DLD1 (cell line): ENCODE data around the gene NXN.
"Not testable (repeated sequence)": the region's sequence is repeated elsewhere in the genome, so short reads cannot be mapped to it uniquely, and the experiment has no call there.

Experiments used
- in situ Hi-C: cut with HindIII; loops from 2 replicates; pipeline ENCODE4 v1.10.0; 2017; ENCODE audit warnings: low sequenced_read_pairs

Gene NXN

GRCh38 chr17:789931-790873 lies 189.4 kb downstream of the NXN start:
- in situ Hi-C loops, result loop anchor here (25.0 kb wide), 1 partner anchor 197 kb away; the partner anchor contains the start of genes NXN and TIMM22

DNA sequence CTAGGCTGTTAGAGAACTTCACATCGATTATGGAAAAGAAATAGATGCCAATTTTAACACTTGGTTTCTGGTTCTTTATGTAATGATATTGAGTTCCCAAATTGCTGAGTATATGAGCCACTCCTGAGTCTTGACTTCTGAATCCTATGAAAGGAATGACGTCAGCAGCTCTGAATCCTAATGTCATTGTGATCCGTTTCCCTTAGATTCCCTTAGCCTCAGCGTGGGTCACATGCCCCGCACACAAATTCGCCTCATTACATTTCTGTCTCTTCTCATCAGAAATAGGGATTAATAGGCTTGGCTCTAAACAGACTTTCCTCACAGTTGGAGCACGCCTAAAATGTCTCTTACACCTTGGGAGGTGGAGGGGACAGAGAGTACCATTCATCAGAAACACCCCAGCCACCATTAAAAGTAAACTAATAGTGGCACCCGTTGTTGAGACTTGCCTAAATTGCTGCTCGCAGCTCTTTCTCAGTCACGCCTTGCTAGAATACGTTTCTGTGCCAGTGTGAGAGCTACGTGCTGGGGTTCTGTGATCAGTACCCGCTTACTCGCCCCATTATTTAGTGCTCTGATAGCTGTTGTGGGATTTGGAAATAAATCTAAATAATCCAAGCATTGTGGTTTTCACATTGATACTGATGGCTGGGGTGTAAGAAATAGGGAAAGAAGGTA lies 190.3 kb downstream of the NXN start:
- in situ Hi-C loops, result loop anchor here (25.0 kb wide), 1 partner anchor 198 kb away; the partner anchor contains the start of genes NXN and TIMM22

- in situ Hi-C loops, result loop anchor here (25.0 kb wide), 1 partner anchor 199 kb away; the partner anchor contains the start of genes NXN and TIMM22
Measured at GRCh38 chr17:788551-788950, 191.0 kb downstream of the NXN start.

DNA sequence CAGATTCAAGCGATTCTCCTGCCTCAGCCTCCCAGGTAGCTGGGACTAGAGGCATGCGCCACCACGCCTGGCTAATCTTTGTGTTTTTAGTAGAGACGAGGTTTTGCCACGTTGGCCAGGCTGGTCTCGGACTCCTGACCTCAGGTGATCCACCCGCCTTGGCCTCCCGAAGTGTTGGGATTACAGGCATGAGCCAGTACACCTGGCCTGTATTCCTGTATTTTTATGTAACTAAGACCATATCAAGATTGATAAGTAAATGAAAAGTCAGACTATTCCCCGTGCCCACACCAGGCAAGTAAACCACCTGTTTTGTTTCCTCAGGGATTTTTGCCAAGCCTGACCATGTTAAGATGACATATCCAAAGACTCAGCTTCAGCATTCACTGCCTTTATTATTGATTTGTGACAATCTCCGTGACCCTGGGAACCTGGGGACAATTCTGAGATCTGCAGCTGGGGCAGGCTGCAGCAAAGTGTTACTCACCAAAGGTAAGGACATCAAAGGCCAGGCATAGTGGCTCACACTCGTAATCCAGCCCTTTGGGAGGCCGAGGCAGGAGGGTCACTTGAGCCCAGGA lies 191.8 kb downstream of the NXN start:
- in situ Hi-C loops, result loop anchor here (25.0 kb wide), 1 partner anchor 200 kb away; the partner anchor contains the start of genes NXN and TIMM22

GRCh38 chr17:785901-786300 lies 193.7 kb downstream of the NXN start:
- in situ Hi-C loops, result loop anchor here (25.0 kb wide), 1 partner anchor 201 kb away; the partner anchor contains the start of genes NXN and TIMM22

DNA sequence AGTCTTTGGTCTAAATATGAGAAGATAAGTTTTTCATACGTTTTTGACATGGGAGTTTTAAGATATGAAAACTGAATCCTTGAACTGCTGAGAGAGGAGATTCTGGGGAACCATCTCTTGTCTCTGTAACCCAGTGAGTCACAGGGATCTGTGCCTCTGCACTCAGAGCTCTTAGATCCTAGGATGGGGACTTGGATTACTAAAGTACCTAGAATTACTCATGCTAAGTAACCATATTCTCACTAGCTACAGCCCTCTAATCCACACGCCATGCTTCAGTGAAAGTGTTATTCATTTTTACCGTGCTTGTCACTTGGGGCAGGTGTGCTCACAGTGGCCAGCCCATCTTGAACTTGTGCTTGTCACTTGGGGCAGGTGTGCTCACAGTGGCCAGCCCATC lies 195.4 kb downstream of the NXN start:
- in situ Hi-C loops, result loop anchor here (25.0 kb wide), 1 partner anchor 203 kb away; the partner anchor contains the start of genes NXN and TIMM22

DNA sequence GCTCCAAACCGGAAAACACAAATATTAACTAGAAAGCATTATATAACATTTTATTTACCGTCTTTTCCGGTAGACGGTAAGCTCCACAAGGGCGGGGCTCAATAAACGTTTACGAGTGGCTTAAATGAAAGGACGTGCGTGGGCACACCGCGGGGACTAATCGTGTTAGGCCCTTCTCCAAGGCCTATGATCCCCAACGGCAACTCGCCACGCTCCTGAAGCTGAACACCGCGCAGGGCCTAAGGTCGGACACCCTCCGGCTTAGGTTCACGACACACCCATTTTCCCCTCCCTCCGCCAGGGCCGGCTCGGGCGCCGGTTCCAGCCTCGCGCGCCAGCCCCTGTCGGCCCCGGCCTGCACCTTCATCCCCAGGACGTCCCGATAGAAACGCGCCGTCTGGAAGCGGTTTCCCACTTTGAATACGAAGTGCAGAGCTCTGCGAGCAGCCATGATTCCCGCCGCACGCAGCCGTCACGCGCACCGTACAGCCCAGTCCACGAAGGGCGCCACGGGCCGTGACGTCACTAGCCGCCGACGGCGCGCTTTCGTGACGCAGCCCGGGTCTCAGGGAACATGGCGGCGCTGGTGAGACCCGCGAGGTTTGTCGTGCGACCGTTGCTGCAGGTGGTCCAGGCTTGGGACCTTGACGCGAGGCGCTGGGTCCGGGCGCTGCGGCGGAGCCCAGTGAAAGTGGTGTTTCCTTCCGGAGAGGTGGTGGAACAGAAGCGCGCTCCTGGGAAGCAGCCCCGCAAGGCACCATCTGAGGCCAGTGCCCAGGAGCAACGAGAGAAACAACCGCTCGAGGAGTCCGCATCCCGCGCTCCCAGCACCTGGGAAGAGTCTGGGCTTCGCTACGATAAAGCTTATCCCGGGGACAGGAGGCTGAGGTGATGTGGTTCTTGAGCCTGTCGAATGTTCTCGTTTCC lies 197.5 kb downstream of the NXN start, which contains the start of the genes GLOD4 and MRM3:
GLOD4 (minus strand) TSS at position 476 of the 927 bp plus-strand sequence; CDS start at position 451, 25 bp downstream.
MRM3 (plus strand) TSS at position 549 of the 927 bp plus-strand sequence; CDS start at position 575, 26 bp downstream.
- in situ Hi-C loops, result loop anchor here (25.0 kb wide), 1 partner anchor 205 kb away; the partner anchor contains the start of genes NXN and TIMM22

GRCh38 chr17:778096-778495 lies 201.5 kb downstream of the NXN start:
- in situ Hi-C loops, result loop anchor here (10.0 to 25.0 kb wide), 2 partner anchors 173 to 209 kb away; partner anchors contain the start of genes NXN and TIMM22

DNA sequence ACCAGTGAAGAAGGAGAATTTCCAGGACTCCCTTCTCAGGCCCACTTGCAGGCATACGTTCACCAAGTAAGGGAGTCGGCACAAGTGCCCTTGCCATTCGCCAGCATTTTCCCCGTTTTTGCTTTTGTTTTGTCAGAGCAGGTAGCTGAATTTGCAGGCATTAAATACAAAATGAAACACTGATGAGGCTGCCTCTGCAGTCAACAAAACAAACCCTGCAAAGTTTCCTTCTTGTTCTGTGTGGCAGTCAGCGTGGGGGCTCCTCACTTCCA lies 205.3 kb downstream of the NXN start:
- in situ Hi-C loops, result loop anchor here (10.0 kb wide), 1 partner anchor 169 kb away; no protein-coding TSS in a partner anchor

DNA sequence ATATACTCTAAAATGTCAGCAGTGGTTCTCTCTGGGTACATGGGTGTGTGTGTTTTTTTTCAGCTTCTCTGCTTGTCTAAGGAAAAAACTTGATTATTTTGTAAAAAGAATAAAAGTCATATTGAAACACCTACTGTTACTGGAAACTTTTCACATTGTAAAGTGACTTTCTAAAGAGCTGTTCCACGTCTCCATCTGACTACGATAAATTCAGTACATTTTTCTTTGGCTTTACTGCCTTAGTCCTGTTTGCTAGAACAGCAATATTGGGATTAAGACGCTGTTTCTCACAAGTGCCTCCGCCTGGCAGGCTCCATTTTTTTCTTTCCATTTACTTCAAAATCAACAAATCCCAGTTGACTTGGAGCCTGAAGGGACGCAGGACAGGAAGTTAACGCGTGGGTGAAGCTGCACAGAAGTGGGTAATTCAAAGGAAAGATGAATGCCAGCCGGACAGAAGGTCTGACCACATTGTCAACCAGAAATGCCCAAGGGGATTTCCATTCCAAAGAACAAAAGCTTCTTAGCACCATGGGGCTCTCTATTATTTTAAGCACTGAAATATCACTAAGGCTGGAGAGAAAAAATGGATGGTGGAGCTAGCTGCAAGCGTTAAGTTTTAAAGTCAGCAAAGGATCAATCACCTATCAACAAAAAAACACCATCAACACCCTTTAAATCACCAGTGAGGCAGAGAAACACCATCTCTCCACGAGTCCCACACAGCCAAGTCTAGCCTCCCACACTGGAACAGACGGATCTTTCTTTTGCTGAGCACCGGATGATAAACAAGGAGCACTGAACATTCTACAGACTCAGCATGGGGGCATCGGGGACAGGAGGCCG lies 205.9 kb downstream of the NXN start:
- in situ Hi-C loops, result loop anchor here (10.0 kb wide), 1 partner anchor 169 kb away; no protein-coding TSS in a partner anchor

DNA sequence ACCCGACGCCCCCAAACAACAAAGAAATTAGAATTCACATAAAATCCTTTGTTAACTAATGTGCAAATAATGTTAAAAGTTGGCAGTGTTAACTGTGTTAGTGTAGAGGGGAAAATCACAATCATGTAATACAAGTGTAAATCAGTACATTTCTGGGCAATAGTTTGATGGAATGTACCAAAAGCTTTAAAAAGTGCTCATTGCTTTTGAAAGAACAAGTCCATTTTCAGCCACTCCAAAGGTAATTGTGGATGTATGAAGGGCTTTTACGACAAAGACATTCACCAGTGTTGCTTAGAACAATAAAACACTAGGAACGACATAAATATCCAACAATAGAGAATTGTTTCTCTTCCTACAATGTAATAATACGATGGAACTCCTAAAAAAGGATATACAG lies 206.6 kb downstream of the NXN start:
- in situ Hi-C loops, result loop anchor here (10.0 kb wide), 1 partner anchor 168 kb away; no protein-coding TSS in a partner anchor

DNA sequence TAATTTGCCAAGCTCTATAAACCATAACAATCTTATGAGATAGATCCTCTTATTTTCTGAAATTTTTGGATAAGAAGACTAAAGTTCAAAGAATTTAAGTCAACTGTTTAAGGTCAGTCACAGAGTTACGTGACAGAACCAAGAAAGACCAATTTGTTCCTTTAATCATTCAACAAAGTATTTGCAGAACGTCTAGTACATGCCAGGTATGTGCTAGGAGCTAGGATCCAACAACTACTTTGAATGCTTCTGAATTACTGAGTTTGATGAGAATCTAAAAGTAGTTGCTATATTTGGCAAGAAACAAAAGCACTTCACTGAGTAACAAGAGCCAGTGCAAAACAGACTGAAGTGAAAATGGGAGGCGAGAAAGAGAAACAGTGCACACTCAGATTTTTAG lies 212.5 kb downstream of the NXN start:
- in situ Hi-C loops, result no loop called here

GRCh38 chr17:760371-760770 lies 219.2 kb downstream of the NXN start:
- in situ Hi-C loops, result no loop called here

GRCh38 chr17:759964-760363 lies 219.6 kb downstream of the NXN start:
- in situ Hi-C loops, result no loop called here

DNA sequence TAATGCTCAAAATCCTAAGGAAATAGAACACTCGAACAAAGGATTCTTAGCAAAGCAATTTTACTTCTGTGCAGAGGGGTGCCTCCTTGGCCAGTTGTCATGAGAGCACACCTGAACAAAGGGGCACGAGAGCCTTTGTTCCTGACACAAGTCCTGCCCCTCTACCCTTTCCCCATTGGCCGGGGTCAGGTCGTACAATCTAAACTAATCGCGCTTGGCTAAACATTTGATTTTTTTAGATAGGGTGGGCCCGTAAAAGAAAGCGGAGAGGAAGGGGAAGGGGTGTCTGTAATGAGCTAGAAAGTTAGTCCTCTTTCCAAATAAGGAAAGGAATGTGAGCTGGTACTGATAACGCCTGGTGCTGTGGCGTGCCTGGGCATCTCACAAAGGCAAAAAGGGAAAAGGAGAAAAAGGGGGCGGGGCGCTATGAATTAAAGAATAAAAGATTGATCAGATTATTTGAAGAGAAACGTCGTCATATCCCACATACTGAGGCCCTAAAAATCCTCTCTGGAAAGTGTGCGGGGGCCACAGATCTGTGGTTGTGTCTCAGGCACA lies 223.5 kb downstream of the NXN start:
- in situ Hi-C loops, result not testable (repeated sequence)

DNA sequence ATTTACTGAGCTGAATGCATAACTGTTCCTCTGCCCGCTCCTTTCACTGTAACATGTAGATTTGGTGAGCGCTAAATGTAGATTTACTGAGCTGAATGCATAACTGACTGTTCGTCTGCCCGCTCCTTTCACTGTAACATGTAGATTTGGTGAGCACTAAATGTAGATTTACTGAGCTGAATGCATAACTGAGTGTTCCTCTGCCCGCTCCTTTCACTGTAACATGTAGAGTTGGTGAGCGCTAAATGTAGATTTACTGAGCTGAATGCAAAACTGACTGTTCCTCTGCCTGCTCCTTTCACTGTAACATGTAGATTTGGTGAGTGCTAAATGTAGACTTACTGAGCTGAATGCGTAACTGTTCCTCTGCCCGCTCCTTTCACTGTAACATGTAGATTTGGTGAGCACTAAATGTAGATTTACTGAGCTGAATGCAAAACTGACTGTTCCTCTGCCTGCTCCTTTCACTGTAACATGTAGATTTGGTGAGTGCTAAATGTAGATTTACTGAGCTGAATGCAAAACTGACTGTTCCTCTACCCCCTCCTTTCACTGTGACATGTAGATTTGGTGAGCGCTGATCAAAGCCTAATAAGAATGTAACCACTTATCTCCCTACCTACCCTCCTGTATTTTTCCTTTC lies 224.1 kb downstream of the NXN start:
- in situ Hi-C loops, result not testable (repeated sequence)

DNA sequence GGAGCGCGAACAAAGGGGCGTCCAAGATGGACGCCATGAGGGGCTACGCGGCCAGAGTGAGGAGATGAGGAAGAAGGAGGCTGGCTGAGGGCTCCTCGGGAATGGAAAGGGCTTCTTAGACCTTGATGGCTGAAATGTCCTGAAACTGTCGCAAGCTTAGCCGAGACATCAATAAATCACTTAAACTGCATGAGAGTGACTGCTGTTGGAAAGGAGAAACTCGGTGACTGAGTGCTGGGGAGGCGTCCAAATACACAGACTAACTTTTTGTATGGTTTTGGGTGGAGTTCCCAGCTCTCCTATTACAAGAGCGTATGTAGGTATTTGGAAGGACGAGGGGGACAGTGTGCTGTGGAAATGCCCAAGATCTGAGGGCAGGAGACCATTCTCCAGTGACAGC lies 226.2 kb downstream of the NXN start:
- in situ Hi-C loops, result no loop called here
